ENCODE data around the gene GP1BA.

- TF ChIP-seq CTCF (IDR thresholded peaks at IDR 0.05) = peak in 2 of 4 donors; percentile 26 to 31
- no peak for TF ChIP-seq POLR2A (IDR thresholded peaks at IDR 0.05)
Measured at GRCh38 chr17:4934173-4934979, 2.3 kb downstream of the GP1BA start.
